HG03575 (cell line): ENCODE measurements around the gene PIERCE2.
"Not testable (repeated sequence)": the region's sequence is repeated elsewhere in the genome, so short reads cannot be mapped to it uniquely, and the experiment has no call there.

ENCODE experiments used
- ATAC-seq: cut with Tn5 transposase; IDR thresholded peaks from one replicate; pipeline ENCODE4 v1.9.1; 2021; ENCODE audit not compliant: unreplicated experiment, insufficient number of reproducible peaks, low FRiP score; ENCODE audit errors: extremely low read depth

The PIERCE2 gene

DNA sequence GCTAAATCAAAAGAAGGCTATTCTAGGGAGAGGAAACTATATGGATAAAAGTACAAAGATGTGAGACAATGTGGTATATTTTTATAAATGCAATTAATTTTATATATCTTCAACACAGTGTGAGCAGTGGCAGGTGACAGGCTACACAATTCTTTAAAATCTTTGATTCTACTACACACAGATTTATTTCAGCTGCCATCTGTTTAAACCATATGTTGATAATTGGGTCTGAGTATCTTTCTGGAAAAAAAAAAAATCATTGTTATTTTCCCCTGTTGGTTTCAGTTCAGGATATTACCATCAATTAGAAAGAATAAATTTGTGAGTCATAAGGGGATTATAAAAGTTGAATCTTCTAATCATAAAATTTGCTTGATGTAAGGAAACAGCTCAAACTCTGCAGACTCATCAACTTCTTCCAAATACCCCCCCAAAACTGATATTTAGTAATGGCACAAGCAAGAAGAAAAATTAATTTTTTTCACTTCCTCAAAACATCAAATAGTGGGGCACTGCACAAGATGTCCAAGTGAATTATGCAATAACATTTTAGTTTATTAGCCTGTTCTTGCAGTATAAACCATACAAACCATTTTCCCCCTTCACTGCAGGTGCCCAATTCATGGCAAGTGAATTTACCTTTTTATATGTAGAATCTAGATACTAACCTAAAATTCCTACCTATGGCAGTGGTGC lies 12.0 kb downstream of the PIERCE2 start:
- ATAC-seq, result no peak

DNA sequence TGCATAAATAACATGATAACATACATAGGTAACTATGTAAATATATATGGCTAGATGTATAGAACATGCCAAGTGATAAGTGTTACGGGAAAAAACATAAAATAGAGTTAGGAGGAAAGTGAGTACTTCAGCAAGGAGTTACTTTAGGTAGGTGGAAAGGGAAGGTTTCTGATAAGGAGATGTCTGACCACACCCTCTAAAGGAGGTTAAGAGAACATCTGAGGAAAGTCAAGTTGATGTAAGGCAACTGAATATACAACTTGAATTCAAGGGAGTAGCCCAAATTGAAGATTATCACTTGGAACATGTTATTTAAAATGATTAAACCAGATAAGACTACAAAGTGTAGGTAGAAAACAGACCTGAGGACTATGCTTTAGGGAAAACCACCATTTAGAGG lies 13.8 kb downstream of the PIERCE2 start:
- no peak for ATAC-seq

DNA sequence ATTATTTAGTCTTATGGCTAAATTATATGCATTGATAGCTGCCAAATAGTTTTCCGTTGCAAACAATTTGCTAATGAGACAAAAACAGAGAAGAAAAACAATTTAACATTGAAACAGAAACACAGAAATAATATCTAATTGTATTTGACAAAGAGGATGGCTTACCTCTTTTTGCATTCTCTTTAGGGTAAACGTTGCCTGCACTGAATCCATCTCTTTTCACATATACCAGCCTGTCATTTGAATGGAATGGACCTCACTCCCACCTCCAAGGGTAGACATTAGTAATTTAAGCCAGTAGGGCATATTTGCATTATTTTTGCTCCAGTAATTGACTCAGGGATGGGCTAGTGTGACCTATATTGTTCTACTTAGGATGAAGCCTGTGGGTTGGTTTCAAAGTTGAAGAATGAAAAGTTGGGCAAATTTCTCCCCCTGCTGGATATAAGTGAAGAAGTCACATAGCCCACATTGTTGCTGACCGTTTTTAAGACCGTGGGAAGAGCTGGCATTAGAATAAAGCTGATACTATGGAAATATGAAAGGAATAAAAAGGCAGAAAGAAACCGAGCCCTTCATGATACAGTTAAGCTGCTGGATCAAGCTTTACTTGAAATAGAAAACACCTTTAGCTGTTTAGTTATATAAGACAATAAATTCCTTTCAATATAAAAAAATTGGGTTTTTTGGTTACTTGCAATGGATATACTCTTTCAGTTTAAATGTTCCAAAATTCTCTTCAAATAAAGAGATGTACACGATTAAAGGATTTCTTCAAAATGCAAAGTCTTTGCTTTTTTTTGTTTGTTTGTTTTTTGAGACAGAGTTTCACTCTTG lies 26.9 kb downstream of the PIERCE2 start:
- ATAC-seq, result no peak

DNA sequence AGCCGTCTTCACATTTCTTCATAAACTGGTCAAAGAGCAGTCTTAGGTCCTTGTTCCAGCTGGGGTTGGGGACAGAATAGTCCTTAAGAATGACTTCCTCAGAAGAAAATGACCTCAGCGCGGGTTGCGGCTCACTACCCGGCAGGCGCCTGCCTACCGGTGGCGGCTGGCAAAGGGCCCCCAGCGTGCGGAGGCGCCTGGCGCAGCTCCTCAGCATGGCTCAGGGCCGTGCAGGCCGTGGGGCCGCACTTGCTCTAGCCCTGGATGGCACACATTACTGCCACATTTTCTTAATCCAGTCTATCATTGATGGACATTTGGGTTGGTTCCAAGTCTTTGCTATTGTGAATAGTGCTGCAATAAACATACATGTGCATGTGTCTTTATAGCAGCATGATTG lies 34.8 kb downstream of the PIERCE2 start:
- ATAC-seq, result not testable (repeated sequence)

DNA sequence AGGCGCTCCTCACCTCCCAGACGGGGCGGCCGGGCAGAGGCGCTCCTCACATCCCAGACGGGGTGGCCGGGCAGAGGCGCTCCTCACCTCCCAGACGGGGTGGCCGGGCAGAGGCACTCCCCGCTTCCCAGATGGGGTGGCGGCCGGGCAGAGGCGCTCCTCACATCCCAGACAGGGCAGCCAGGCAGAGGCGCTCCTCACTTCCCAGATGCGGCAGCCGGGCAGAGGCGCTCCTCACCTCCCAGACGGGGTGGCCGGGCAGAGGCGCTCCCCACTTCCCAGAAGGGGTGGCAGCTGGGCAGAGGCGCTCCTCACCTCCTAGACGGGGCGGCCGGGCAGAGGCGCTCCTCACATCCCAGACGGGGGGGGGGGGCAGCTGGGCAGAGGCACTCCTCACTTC lies 37.6 kb downstream of the PIERCE2 start:
- not testable (repeated sequence) for ATAC-seq

DNA sequence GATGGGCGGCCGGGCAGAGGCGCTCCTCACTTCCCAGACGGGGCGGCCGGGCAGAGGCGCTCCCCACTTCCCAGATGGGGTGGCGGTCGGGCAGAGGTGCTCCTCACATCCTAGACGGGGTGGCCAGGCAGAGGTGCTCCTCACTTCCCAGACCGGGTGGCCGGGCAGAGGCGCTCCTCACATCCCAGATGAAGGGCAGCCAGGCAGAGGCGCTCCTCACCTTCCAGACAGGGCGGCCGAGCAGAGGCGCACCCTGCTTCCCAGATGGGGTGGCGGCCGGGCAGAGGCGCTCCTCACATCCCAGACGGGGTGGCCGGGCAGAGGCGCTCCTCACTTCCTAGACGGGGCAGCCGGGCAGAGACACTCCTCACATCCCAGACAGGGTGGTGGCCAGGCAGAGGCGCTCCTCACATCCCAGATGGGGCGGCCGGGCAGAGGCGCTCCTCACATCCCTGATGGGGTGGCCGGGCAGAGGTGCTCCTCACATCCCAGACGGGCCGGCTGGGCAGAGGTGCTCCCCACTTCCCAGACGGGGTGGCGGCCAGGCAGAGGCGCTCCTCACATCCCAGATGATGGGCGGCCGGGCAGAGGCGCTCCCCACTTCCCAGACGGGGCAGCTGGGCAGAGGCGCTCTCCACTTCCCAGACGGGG lies 38.2 kb downstream of the PIERCE2 start:
- ATAC-seq, result not testable (repeated sequence)

DNA sequence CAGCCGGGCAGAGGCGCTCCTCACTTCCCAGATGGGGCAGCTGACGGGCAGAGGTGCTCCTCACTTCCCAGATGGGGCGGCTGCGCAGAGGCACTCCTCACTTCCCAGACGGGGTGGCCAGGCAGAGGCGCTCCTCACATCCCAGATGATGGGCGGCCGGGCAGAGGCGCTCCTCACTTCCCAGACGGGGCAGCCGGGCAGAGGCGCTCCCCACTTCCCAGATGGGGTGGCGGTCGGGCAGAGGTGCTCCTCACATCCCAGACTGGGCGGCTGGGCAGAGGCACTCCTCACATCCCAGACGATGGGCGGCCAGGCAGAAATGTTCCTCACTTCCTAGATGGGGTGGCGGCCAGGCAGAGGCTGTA lies 38.7 kb downstream of the PIERCE2 start:
- ATAC-seq, result not testable (repeated sequence)

DNA sequence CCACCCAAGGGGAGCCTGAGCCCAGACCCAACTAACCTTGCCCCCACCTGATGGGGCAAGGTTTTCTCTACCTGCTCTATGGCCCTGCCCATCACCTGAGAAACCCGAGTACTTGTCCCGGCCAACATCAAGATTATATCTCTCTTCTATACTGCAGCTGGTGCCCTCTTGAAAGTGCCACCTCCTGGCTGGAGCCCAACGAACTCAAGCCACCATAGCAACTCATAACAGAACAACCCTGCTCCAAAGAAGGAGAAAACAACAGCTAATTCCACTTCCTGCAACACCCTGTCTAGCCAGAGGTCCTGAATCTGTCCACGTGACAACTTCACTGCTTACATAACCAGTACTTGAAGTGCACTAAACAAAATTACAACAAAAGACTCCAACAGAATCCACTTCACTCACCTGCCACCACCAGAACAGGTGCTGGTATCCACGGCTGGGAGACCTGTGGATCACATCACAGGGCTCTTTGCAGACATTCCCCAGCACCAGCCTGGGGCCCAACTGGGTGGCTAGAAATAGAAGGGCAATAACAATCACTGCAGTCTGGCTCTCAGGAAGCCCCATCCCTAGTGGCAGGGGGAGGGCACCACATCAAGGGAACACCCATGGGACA lies 49.2 kb downstream of the PIERCE2 start:
- ATAC-seq, result no peak

DNA sequence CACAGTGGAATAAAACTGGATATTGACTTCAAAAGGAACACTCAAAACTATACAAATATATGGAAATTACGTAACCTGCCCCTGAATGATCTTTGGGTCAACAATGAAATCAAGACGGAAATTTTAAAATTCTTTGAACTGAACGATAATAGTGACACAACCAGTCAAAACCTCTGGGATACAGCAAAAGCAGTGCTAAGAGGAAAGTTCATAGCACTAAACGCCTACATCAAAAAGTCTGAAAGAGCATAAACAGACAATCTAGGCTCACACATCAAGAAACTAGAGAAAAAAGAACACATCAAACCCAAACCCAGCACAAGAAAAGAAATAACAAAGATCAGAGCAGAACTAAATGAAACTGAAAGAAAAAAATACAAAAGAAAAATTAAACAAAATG lies 53.2 kb downstream of the PIERCE2 start:
- no peak for ATAC-seq

DNA sequence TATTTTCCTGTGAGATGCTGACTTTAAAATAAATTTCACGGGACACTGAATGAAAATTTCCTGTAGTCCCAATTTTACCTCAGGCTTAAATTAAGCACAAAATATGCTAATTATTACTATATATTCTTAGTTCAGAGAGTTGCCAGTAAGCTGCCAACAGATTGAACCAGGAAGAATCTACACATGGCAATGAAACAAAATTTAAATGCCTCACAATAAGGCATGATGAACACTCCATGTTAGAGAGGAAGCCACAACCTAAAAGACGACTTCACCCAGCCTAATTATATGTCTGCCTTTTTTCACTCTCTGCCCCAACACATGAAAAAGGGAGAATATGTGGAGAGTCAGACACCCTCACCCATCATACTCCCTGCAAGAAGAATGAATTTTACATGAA lies 60.0 kb downstream of the PIERCE2 start:
- ATAC-seq, result no peak
